Fibroblast of skin of right biceps (primary cell): ENCODE data around the gene NUP160.
"Not testable (repeated sequence)": the region's sequence is repeated elsewhere in the genome, so short reads cannot be mapped to it uniquely, and the experiment has no call there.

Source experiments
- DNase-seq: peaks from one replicate; pipeline ENCODE4 v3.0.0-alpha.2; 2013

NUP160 gene

GRCh38 chr11:47788181-47788580 is 60.0 kb downstream of the NUP160 start:
- no peak for DNase-seq

GRCh38 chr11:47786373-47786772 is 61.8 kb downstream of the NUP160 start:
- DNase-seq = peak; percentile 19

- no peak for DNase-seq
Observed at GRCh38 chr11:47784785-47785381, 63.3 kb downstream of the NUP160 start.

- DNase-seq = no peak
Observed at GRCh38 chr11:47783087-47783610, 65.0 kb downstream of the NUP160 start.

- DNase-seq = no peak
Observed at GRCh38 chr11:47778878-47779483, 69.2 kb downstream of the NUP160 start.

GRCh38 chr11:47775240-47775869 is 72.8 kb downstream of the NUP160 start:
- DNase-seq = no peak

GRCh38 chr11:47773882-47774281 is 74.3 kb downstream of the NUP160 start:
- DNase-seq = no peak

GRCh38 chr11:47769556-47769955 is 78.6 kb downstream of the NUP160 start:
- DNase-seq = not testable (repeated sequence)

GRCh38 chr11:47768101-47768612 is 80.0 kb downstream of the NUP160 start:
- peak; percentile 86 for DNase-seq

GRCh38 chr11:47766509-47767227 is 81.5 kb downstream of the NUP160 start:
- peak; percentile 59 for DNase-seq

- DNase-seq = no peak
Observed at GRCh38 chr11:47765086-47765485, 83.1 kb downstream of the NUP160 start.

GRCh38 chr11:47759291-47759690 is 88.9 kb downstream of the NUP160 start:
- DNase-seq = not testable (repeated sequence)

- no peak for DNase-seq
Observed at GRCh38 chr11:47756208-47756607, 91.9 kb downstream of the NUP160 start.

GRCh38 chr11:47750725-47751124 is 97.4 kb downstream of the NUP160 start:
- no peak for DNase-seq

- not testable (repeated sequence) for DNase-seq
Observed at GRCh38 chr11:47742494-47742893, 105.7 kb downstream of the NUP160 start.

- not testable (repeated sequence) for DNase-seq
Observed at GRCh38 chr11:47737817-47738216, 110.3 kb downstream of the NUP160 start.

- DNase-seq = no peak
Observed at GRCh38 chr11:47732271-47732670, 115.9 kb downstream of the NUP160 start.

- no peak for DNase-seq
Observed at GRCh38 chr11:47731475-47731874, 116.7 kb downstream of the NUP160 start.
